Heart left ventricle (tissue), 16 donors: ENCODE measurements around the gene CAMP. TPM values are rescaled to one million over a fixed set of nuclear protein-coding genes. Genes with fewer than 3 reads are reported as not detected.
A peak's percentile ranks its signal among the peaks of the same experiment; 100 is the strongest.

Experiments
- ATAC-seq, 4 donors: fragments of 200-7000 bp; cut with Tn5 transposase; one replicate each; pipeline ENCODE4 v1.9.1; 2020 to 2022; ENCODE audit warnings: moderate library complexity in 4 of 4, mild to moderate bottlenecking in 3 of 4, moderate number of reproducible peaks in 1 of 4
- DNase-seq, 5 donors: peaks; one replicate each; pipeline ENCODE4 v3.0.0-alpha.2; 2020
- H3K27ac ChIP-seq, 12 donors: fragments of 200-600 bp; sonication (generic) in 4 of 12; one replicate each; pipeline versions ENCODE4 v1.5.0 to v1.8.0; 2016 to 2022; ENCODE audit warnings: mild to moderate bottlenecking in 2 of 12
- H3K27me3 ChIP-seq, 9 donors: fragments of 200-600 bp; sonication (generic) in 2 of 9; one replicate each; pipeline versions ENCODE4 v1.5.1 to v1.8.0; 2016 to 2022; ENCODE audit warnings: mild to moderate bottlenecking in 3 of 9
- H3K36me3 ChIP-seq, 9 donors: fragments of 200-600 bp; sonication (generic) in 2 of 9; one replicate each; pipeline versions ENCODE4 v1.5.0 to v1.8.0; 2018 to 2022; ENCODE audit warnings: mild to moderate bottlenecking in 2 of 9
- H3K4me1 ChIP-seq, 12 donors: fragments of 200-600 bp; sonication (generic) in 4 of 12; one replicate each; pipeline versions ENCODE4 v1.5.0 to v1.8.0; 2016 to 2022; ENCODE audit warnings: mild to moderate bottlenecking in 3 of 12
- H3K4me3 ChIP-seq, 12 donors: fragments of 200-600 bp; sonication (generic) in 4 of 12; one replicate each; pipeline versions ENCODE4 v1.5.0 to v1.8.0; 2017 to 2022; ENCODE audit warnings: mild to moderate bottlenecking in 9 of 12, moderate library complexity in 4 of 12
- H3K9me3 ChIP-seq, 12 donors: fragments of 200-600 bp; sonication (generic) in 4 of 12; one replicate each; pipeline versions ENCODE4 v1.5.0 to v1.8.0; 2016 to 2022; ENCODE audit warnings: mild to moderate bottlenecking in 1 of 12
- POLR2A ChIP-seq, 2 donors: fragments of 450-650 bp; IDR thresholded peaks; one replicate each; pipeline ENCODE4 v1.6.1; 2017; ENCODE audit warnings: antibody characterized with exemption in 2 of 2, mild to moderate bottlenecking in 2 of 2, moderate library complexity in 2 of 2
- WGBS, 4 donors: extraction: QIAGEN DNeasy Blood & Tissue Kit in 2 of 4; methylation state at CpG; one replicate each; pipeline versions ENCODE4 v1.1.5 to v1.1.7; 2013 to 2018; 5-methylcytosine and 5-hydroxymethylcytosine counted together
- intact Hi-C, 10 donors: fragments of 100-400 bp; cut with DNase I; formaldehyde crosslinking; loops; one replicate each; pipeline versions ENCODE4 v1.11.1 to v1.14.2; 2022
- polyA plus RNA-seq, 2 donors: library from polyadenylated mRNA; stranded (reverse); fragments of 200-250 nt; gene quantifications; one replicate each; pipeline ENCODE4 v1.2.3, GENCODE V29; 2013
- total RNA-seq, 9 donors: library from RNA; depleted of rRNA in 2 of 9; stranded (reverse); fragments of >200 nt in 2 of 9; fragmentation: NEBNext Ultra II Directional in 3 of 9; extraction: Animal tissue kit (Norgen Biotek cat#: 25700) in 3 of 9; gene quantifications; one replicate each; pipeline versions ENCODE4 v1.1.0 to v1.2.4, GENCODE V29; 2016 to 2023
- TF ChIP-seq, protein P1 (sequence below), 12 donors: fragments of 200-600 bp; sonication (generic) in 4 of 12; IDR thresholded peaks; one replicate each; pipeline versions ENCODE4 v1.5.0 to v1.8.0; 2018 to 2022; ENCODE audit warnings: antibody characterized with exemption in 12 of 12, mild to moderate bottlenecking in 5 of 12
- donor health status: ischemic (EF 13 %, LVEDD 7.1; RV severe dilation, severe dysfunction).
- donor health status: healthy with polysubstance abuse.
- donor health status: DM: no; HTN: yes; CAD: no.
- donor health status: DM: no; HTN: no; CAD: no.
- donor health status: ischemic (EF 25% LVEDD 6.9; RV normal size, moderate dysfunction).
- donor health status: ischemic (EF 25% LVEDD 5.7; RV mildly dilated, moderate dysfunction).
- donor health status: healthy.
- donor health status: DM: yes; HTN: yes; CAD: no.
- donor health status: ischemic (EF 35%, LVEDD 5.7; RV mildly dilated, moderate dysfunction).
- donor health status: nonischemic (EF 11% LVEDD 7.7; RV severe dilation, severe dysfunction).
- donor health status: DM: yes; HTN: yes; CAD: no.
- donor health status: PGD.
- donor health status: ischemic (EF 29% LVEDD 5.4; RV normal size, mild dysfunction).
- donor health status: nonischemic (EF 23%, LVEDD 6.1; RV moderate dilation, normal function).

CAMP gene
- total and polyA plus RNA-seq, 11 donors = 0.48 to 3.0 (median 1.00) TPM; not detected in 7

DNA sequence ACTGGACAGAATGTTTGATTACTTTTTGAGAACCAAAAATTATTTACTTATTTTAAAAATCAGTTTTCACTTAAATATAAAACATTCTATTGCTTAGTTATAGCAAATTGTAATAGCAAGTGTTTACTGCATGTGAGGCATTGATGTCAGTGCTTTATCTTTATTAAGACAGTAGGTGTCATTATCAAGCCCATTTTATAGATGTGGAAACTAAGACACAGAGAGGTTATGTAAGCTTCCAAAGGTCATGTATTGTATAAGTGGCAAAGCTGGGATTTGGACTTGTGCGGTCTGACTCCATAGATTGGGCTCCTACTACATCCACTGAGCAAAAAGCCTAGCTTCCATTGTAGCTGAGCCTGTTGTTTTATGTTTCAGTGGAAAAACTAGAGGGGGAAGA is 35.2 kb downstream of the CAMP start:
- H3K4me3 ChIP-seq = no peak overlapping the region
- peaks cover 0 to 7% (median 0%) of the 10 kb centered on the region in 12 donors for H3K4me1 ChIP-seq
- H3K9me3 ChIP-seq = peaks cover 0 to 8% (median 0%) of the 10 kb centered on the region in 12 donors
- DNase-seq (no peak), ATAC-seq (no peak)
- 94 to 100% (median 97%) methylated on average over 1 of the region's 1 CpG for WGBS, 4 donors
- peaks cover 0 to 47% (median 28%) of the 10 kb centered on the region in 9 donors for H3K36me3 ChIP-seq
- no peak for TF ChIP-seq POLR2A (IDR thresholded peaks at IDR 0.05)
- no peak overlapping the region for H3K27ac ChIP-seq
- intact Hi-C loops = no loop called here
- no peaks in the 10 kb centered on the region for H3K27me3 ChIP-seq

DNA sequence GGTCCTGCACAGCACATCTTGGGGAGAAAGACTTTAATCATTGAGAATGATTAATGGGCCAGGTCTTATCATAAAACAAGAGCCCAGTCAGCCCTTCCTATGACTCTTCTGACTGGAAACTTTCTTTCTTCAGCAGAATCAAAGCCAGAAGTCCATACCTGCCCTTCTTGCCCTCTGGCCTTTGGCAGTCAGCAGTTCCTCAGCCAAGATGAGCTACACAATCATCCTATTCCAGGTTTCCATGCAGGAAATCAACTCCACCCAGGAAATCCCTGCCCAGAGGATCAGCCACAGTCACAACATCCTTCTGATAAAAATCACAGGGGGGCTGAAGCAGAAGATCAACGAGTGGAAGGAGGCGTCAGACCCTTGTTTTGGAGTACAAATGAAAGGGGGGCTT is 44.5 kb downstream of the CAMP start:
- Histone ChIP-seq H3K27ac (peak overlapping the region in 4 of 12 donors; percentile 6 to 44 (median 40)), H3K4me3 (no peak overlapping the region), H3K4me1 (peaks cover 0 to 10% (median 0%) of the 10 kb centered on the region in 12 donors), H3K36me3 (peaks cover 0 to 60% (median 38%) of the 10 kb centered on the region in 9 donors), H3K27me3 (no peaks in the 10 kb centered on the region), H3K9me3 (no peaks in the 10 kb centered on the region)
- intact Hi-C loops = no loop called here
- whole genome bisulfite sequencing, 4 donors = 42 to 62% (median 56%) methylated on average over 2 of the region's 2 CpGs
- peak in 3 of 4 donors; percentile 35 to 62 (median 44) for ATAC-seq
- DNase-seq = no peak
- no peak for TF ChIP-seq POLR2A (IDR thresholded peaks at IDR 0.05)
- TF ChIP-seq, protein P1, sequence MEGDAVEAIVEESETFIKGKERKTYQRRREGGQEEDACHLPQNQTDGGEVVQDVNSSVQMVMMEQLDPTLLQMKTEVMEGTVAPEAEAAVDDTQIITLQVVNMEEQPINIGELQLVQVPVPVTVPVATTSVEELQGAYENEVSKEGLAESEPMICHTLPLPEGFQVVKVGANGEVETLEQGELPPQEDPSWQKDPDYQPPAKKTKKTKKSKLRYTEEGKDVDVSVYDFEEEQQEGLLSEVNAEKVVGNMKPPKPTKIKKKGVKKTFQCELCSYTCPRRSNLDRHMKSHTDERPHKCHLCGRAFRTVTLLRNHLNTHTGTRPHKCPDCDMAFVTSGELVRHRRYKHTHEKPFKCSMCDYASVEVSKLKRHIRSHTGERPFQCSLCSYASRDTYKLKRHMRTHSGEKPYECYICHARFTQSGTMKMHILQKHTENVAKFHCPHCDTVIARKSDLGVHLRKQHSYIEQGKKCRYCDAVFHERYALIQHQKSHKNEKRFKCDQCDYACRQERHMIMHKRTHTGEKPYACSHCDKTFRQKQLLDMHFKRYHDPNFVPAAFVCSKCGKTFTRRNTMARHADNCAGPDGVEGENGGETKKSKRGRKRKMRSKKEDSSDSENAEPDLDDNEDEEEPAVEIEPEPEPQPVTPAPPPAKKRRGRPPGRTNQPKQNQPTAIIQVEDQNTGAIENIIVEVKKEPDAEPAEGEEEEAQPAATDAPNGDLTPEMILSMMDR (IDR thresholded peaks at IDR 0.05) = no peak

DNA sequence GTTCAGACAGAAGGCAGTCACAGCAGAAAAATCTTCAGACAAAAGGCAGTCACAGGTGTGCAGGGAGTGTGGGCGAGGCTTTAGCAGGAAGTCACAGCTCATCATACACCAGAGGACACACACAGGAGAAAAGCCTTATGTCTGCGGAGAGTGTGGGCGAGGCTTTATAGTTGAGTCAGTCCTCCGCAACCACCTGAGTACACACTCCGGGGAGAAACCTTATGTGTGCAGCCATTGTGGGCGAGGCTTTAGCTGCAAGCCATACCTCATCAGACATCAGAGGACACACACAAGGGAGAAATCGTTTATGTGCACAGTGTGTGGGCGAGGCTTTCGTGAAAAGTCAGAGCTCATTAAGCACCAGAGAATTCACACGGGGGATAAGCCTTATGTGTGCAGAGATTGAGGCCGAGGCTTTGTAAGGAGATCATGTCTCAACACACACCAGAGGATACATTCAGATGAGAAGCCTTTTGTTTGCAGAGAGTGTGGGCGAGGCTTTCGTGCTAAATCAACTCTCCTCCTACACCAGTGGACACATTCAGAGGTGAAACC is 45.2 kb downstream of the CAMP start:
- Histone ChIP-seq H3K9me3 (no peaks in the 10 kb centered on the region), H3K27me3 (no peaks in the 10 kb centered on the region), H3K36me3 (peaks cover 0 to 54% (median 31%) of the 10 kb centered on the region in 9 donors), H3K4me3 (no peak overlapping the region), H3K27ac (peak overlapping the region in 4 of 12 donors; percentile 6 to 44 (median 40)), H3K4me1 (peaks cover 0 to 10% (median 0%) of the 10 kb centered on the region in 12 donors)
- TF ChIP-seq, protein P1 (IDR thresholded peaks at IDR 0.05) = no peak
- no peak for TF ChIP-seq POLR2A (IDR thresholded peaks at IDR 0.05)
- intact Hi-C loops = no loop called here
- ATAC-seq = peak; percentile 31 to 60 (median 42)
- no peak for DNase-seq
- WGBS, 4 donors = 74 to 83% (median 77%) methylated on average over 12 to 13 of the region's 13 CpGs

DNA sequence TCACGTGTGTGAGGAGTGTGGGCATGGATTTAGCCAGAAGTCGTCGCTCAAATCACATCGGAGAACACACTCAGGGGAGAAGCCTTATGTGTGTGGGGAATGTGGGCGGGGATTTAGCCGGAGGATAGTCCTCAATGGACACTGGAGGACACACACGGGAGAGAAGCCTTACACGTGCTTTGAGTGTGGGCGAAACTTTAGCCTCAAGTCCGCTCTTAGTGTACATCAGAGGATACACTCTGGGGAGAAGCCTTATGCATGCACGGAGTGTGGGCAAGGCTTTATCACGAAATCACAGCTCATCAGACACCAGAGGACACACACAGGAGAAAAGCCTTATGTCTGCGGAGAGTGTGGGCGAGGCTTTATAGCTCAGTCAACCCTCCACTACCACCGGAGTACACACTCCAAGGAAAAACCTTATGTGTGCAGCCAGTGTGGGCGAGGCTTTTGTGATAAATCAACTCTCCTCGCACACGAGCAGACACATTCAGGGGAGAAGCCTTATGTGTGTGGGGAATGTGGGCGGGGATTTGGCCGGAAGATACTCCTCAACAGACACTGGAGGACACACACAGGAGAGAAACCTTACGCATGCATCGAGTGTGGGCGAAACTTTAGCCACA is 45.8 kb downstream of the CAMP start:
- ATAC-seq (peak in 2 of 4 donors; percentile 6 to 18), DNase-seq (no peak)
- Histone ChIP-seq H3K4me3 (no peak overlapping the region), H3K4me1 (peaks cover 0 to 10% (median 0%) of the 10 kb centered on the region in 12 donors), H3K9me3 (no peaks in the 10 kb centered on the region), H3K27me3 (no peaks in the 10 kb centered on the region), H3K27ac (no peak overlapping the region), H3K36me3 (peaks cover 0 to 48% (median 27%) of the 10 kb centered on the region in 9 donors)
- intact Hi-C loops = no loop called here
- WGBS, 4 donors = 80 to 85% (median 83%) methylated on average over 23 of the region's 23 CpGs
- no peak for TF ChIP-seq POLR2A (IDR thresholded peaks at IDR 0.05)
- TF ChIP-seq, protein P1 (IDR thresholded peaks at IDR 0.05) = no peak
